PFSK-1 (cell line): ENCODE results near the gene RNF144B.

Source experiments
- FOXP2 ChIP-seq: optimal IDR thresholded peaks from 2 replicates; pipeline ENCODE3; 2011; ENCODE audit warnings: borderline replicate concordance, control low read depth, inconsistent platforms; ENCODE audit not compliant: insufficient read depth; ENCODE audit errors: extremely low read length, extremely low read depth
- POLR2AphosphoS5 ChIP-seq: IDR thresholded peaks from 2 replicates; pipeline ENCODE4 v1.6.1; 2012; ENCODE audit warnings: low read depth, mild to moderate bottlenecking, control low read depth, low read length, moderate library complexity
- REST ChIP-seq, 2 experiments: IDR thresholded peaks; 2 replicates each; pipeline versions ENCODE4 v1.6.1 to v1.8.0; 2011 to 2012; ENCODE audit warnings: low read depth in 2 of 2, low read length in 2 of 2, control low read depth in 1 of 2, inconsistent platforms in 1 of 2, mild to moderate bottlenecking in 1 of 2, moderate library complexity in 1 of 2; ENCODE audit not compliant: insufficient read depth in 1 of 2
- SIN3A ChIP-seq: IDR thresholded peaks from 2 replicates; pipeline ENCODE4 v1.6.1; 2012; ENCODE audit warnings: mild to moderate bottlenecking, low read length, moderate library complexity, borderline replicate concordance; ENCODE audit not compliant: insufficient read depth
- TAF1 ChIP-seq: IDR thresholded peaks from 2 replicates; pipeline ENCODE4 v1.6.1; 2012; ENCODE audit warnings: low read length, control low read depth, borderline replicate concordance; ENCODE audit not compliant: insufficient read depth

The RNF144B gene

DNA sequence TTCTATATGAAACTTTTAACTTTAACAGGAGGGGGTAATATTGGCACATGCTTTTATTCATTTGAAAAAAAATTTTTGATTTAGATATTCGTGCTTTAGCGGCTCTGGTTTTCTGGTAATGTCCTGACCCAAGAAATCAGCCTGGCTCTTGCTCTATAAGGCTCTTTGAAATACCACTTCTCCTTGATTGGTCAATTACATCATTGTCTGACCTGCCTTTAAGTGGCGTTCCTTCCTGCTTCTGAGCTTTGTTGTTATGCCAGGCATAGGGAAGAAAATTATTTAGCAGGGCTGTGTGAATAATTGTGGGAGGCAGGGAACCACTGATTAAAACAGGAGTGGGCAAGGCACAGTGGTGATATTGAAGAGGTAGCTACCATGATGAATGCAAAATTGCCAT, 3.9 kb downstream of the RNF144B start:
- TF ChIP-seq REST (IDR thresholded peaks at IDR 0.05; ENCODE audit: insufficient read depth in 1 of 2, low read depth in 2 of 2, low read length in 2 of 2) (no peak), FOXP2 (no peak), TAF1 (no peak)

DNA sequence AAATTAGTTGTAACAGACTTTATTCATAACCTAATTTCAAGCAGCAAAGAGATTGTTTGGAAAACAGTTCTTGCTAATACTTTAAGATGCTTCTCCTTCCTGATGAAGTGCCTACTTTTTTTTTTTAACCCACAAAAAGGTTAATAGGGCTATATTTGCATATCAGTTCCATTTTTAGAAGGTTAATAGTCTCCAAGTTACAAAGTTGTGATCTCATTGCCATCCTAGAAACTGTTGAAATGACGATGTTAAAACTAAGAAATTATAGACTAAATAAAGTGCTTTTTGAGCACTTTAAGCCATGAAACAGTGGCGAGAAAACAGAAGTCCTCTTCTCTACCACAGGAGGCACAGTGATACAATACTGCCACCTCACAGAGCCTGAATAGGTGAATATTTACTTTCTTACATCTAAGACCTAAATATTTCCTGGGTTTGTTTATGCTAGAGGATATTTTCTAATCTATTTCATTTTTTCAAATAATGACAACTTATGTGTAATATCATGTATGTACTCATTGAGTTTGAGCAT, 5.3 kb downstream of the RNF144B start:
- no peak for TF ChIP-seq TAF1

DNA sequence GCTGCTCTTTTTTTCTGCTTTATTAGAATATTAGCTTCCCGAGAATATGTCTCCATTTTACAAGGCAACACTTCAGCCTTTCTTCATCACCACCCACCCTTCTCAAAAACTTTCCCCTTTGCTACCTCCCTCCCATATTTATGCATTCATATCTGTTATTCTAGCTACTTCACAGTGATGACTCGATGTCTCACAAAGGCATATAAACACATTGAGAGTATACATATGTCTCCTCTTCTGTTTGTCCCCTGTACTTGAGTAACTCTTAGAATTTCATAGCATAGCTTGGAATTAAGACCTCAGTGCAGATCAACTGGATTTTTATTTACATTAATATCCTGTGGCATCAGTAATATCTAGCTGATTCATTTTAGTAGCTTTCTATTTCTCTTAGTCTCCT, 6.5 kb downstream of the RNF144B start:
- no peak for TF ChIP-seq POLR2AphosphoS5
- no peak for TF ChIP-seq REST (IDR thresholded peaks at IDR 0.05; ENCODE audit: insufficient read depth in 1 of 2, low read depth in 2 of 2, low read length in 2 of 2)

DNA sequence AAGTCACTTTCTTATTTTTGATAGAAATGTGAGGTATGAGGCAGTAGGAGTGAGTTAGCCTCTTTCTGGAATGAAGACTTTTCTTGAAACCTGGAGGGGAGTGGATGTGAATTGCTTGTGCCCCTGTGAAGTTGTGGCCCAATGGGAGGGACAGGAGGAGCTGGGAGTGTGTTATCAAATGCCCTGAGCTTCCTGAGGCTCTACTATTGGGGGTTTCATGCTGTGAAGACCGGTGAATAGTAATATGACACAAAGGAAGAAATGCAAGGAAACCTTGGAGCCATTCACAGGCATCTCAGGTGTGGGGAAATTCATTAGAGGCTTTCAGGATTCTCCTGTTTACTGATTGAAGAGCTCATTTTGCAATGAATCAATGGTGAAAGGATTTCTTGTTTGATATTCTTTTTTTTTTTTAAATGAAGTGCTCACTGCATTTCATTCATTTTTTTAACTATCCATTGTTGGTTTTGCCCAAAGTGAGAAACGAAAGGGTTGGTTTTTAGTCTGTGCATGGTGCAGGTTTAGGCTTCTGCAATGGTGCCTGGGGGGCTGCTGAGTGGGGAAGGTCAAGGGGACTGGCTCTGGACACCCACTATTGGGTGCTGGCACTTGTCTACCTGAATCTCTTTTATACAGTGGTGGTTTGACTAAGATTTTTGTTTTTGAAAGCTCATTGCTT, 8.2 kb downstream of the RNF144B start:
- TF ChIP-seq TAF1, result no peak
- TF ChIP-seq SIN3A, result no peak
- TF ChIP-seq POLR2AphosphoS5, result no peak

GRCh38 chr6:18395856-18396197, 8.7 kb downstream of the RNF144B start:
- no peak for TF ChIP-seq REST (IDR thresholded peaks at IDR 0.05; ENCODE audit: insufficient read depth in 1 of 2, low read depth in 2 of 2, low read length in 2 of 2)
- no peak for TF ChIP-seq FOXP2
- no peak for TF ChIP-seq SIN3A
- TF ChIP-seq POLR2AphosphoS5, result no peak
- no peak for TF ChIP-seq TAF1

- TF ChIP-seq SIN3A, result no peak
- no peak for TF ChIP-seq POLR2AphosphoS5
- TF ChIP-seq REST (IDR thresholded peaks at IDR 0.05; ENCODE audit: insufficient read depth in 1 of 2, low read depth in 2 of 2, low read length in 2 of 2), result no peak
- no peak for TF ChIP-seq TAF1
- no peak for TF ChIP-seq FOXP2
Measured at GRCh38 chr6:18397701-18398100, 10.6 kb downstream of the RNF144B start.
